H1 (cell line): ENCODE results near the gene RAB4B. TPM values are rescaled to one million over a fixed set of nuclear protein-coding genes. Genes with fewer than 3 reads are reported as not detected.

Source experiments
- CTCF ChIA-PET: fragments of 300-600 bp; sonication (Branson Sonifier 250); formaldehyde crosslinking; loops from one replicate; lab custom pipeline; 2021; ENCODE audit not compliant: partially characterized antibody; lab: Charles Lee
- POLR2A ChIA-PET: fragments of 300-600 bp; sonication (Branson Sonifier 250); formaldehyde crosslinking; loops from one replicate; lab custom pipeline; 2021; ENCODE audit warnings: inconsistent platforms; ENCODE audit not compliant: partially characterized antibody; lab: Charles Lee
- DNase-seq, 2 experiments: peaks; one replicate each; pipeline versions ENCODE4 v3.0.0 to v3.0.0-alpha.2; 2010 to 2022; ENCODE audit warnings: low spot score in 2 of 2, low read depth in 1 of 2, mixed read lengths in 1 of 2
- FAIRE-seq: peaks from 2 replicates; lab custom pipeline; 2011; peaks lifted over from hg19 to GRCh38; lab: Jason Lieb, UNC
- H2AFZ ChIP-seq: 2 replicates; pipeline ENCODE4 v1.8.1; 2012; ENCODE audit warnings: low read length, inconsistent platforms
- H2AK5ac ChIP-seq: 2 replicates; pipeline ENCODE4 v1.6.1; 2013; ENCODE audit warnings: low read depth, low read length
- H2BK120ac ChIP-seq: replicated peaks from 2 replicates; pipeline ENCODE3; 2013; ENCODE audit warnings: low read depth, low read length, inconsistent platforms
- H2BK12ac ChIP-seq: 2 replicates; pipeline ENCODE4 v1.6.1; 2013; ENCODE audit warnings: low read depth, low read length
- H2BK15ac ChIP-seq: 2 replicates; pipeline ENCODE4 v1.6.1; 2013; ENCODE audit warnings: low read length
- H2BK20ac ChIP-seq: 2 replicates; pipeline ENCODE4 v1.6.1; 2013; ENCODE audit warnings: low read length
- H2BK5ac ChIP-seq: 2 replicates; pipeline ENCODE4 v1.6.1; 2013; ENCODE audit warnings: low read depth, low read length
- H3K14ac ChIP-seq: 2 replicates; pipeline ENCODE4 v1.6.1; 2013; ENCODE audit warnings: inconsistent platforms; ENCODE audit not compliant: insufficient read length
- H3K18ac ChIP-seq: 2 replicates; pipeline ENCODE4 v1.6.1; 2013; ENCODE audit warnings: low read length; ENCODE audit errors: extremely low read depth
- H3K23ac ChIP-seq: 2 replicates; pipeline ENCODE4 v1.6.1; 2013; ENCODE audit warnings: inconsistent platforms; ENCODE audit not compliant: insufficient read length
- H3K23me2 ChIP-seq: 2 replicates; pipeline ENCODE4 v1.6.1; 2013; ENCODE audit warnings: low read depth, low read length
- H3K27ac ChIP-seq: 2 replicates; pipeline ENCODE4 v1.6.1; 2011; ENCODE audit warnings: low read depth, low read length, inconsistent platforms
- H3K27me3 ChIP-seq, 4 experiments: replicated peaks in 1 of 4; 1 replicate in 1 of 4; 2 replicates in 3 of 4; pipeline versions ENCODE4 v1.6.1 to v1.8.1; 2011 to 2013; ENCODE audit warnings: low read length in 3 of 4, mild to moderate bottlenecking in 3 of 4, inconsistent platforms in 2 of 4, mixed read lengths in 2 of 4, moderate library complexity in 1 of 4; ENCODE audit not compliant: control insufficient read depth in 3 of 4, insufficient read depth in 3 of 4; ENCODE audit errors: extremely low read depth in 1 of 4
- H3K36me3 ChIP-seq, 4 experiments: 2 replicates each; pipeline versions ENCODE4 v1.6.1 to v1.8.1; 2011 to 2013; ENCODE audit warnings: mild to moderate bottlenecking in 4 of 4, low read length in 3 of 4, moderate library complexity in 2 of 4, control low read depth in 1 of 4, inconsistent platforms in 1 of 4; ENCODE audit not compliant: insufficient read depth in 4 of 4, control insufficient read depth in 2 of 4
- H3K4ac ChIP-seq: replicated peaks from 2 replicates; pipeline ENCODE3; 2013; ENCODE audit warnings: low read length, low read depth, mixed read lengths, inconsistent platforms; ENCODE audit not compliant: insufficient read length
- H3K4me1 ChIP-seq, 4 experiments: replicated peaks in 1 of 4; 1 replicate in 1 of 4; 2 replicates in 3 of 4; pipeline versions ENCODE4 v1.6.1 to v1.8.1; 2011 to 2013; ENCODE audit warnings: low read length in 3 of 4, inconsistent platforms in 2 of 4, mixed read lengths in 1 of 4; ENCODE audit not compliant: insufficient read depth in 4 of 4, control insufficient read depth in 3 of 4
- H3K4me2 ChIP-seq, 2 experiments: 2 replicates each; pipeline versions ENCODE4 v1.6.1 to v1.8.1; 2011 to 2013; ENCODE audit warnings: low read depth in 2 of 2, low read length in 2 of 2, control low read depth in 1 of 2, inconsistent platforms in 1 of 2, mild to moderate bottlenecking in 1 of 2; ENCODE audit not compliant: insufficient read depth in 1 of 2
- H3K4me3 ChIP-seq, 4 experiments: fragments of 200-600, 300-600 bp in 1 of 4; sonication (generic), shearing (Covaris generic), sonication (Bioruptor Twin) in 1 of 4; 2 replicates each; pipeline versions ENCODE4 v1.5.1 to v1.8.1; 2011 to 2016; ENCODE audit warnings: low read length in 4 of 4, low read depth in 3 of 4, control low read depth in 2 of 4, inconsistent platforms in 2 of 4, mild to moderate bottlenecking in 2 of 4, mixed read lengths in 1 of 4, moderate library complexity in 1 of 4; ENCODE audit not compliant: insufficient read depth in 2 of 4; ENCODE audit errors: extremely low read depth in 1 of 4
- H3K56ac ChIP-seq: replicated peaks from 2 replicates; pipeline ENCODE3; 2013; ENCODE audit warnings: low read depth, mild to moderate bottlenecking, mixed read lengths, low read length, inconsistent platforms; ENCODE audit not compliant: insufficient read length
- H3K79me1 ChIP-seq: 2 replicates; pipeline ENCODE4 v1.6.1; 2013; ENCODE audit warnings: low read depth, low read length, control low read depth
- H3K79me2 ChIP-seq, 2 experiments: 2 replicates each; pipeline versions ENCODE4 v1.6.1 to v1.8.1; 2012 to 2013; ENCODE audit warnings: low read length in 2 of 2, mild to moderate bottlenecking in 2 of 2, inconsistent platforms in 1 of 2; ENCODE audit not compliant: insufficient read depth in 2 of 2, control insufficient read depth in 1 of 2
- H3K9ac ChIP-seq, 4 experiments: replicated peaks in 1 of 4; 1 replicate in 1 of 4; 2 replicates in 3 of 4; pipeline versions ENCODE4 v1.6.1 to v1.8.1; 2011 to 2013; ENCODE audit warnings: low read depth in 3 of 4, low read length in 3 of 4, control low read depth in 2 of 4, mild to moderate bottlenecking in 2 of 4, moderate library complexity in 2 of 4, inconsistent platforms in 1 of 4; ENCODE audit errors: extremely low read depth in 1 of 4
- H3K9me3 ChIP-seq, 2 experiments: 2 replicates each; pipeline versions ENCODE4 v1.6.1 to v1.8.1; 2012 to 2013; ENCODE audit warnings: mild to moderate bottlenecking in 2 of 2, moderate library complexity in 2 of 2, control low read depth in 1 of 2, inconsistent platforms in 1 of 2, low read depth in 1 of 2, low read length in 1 of 2, mixed read lengths in 1 of 2; ENCODE audit not compliant: insufficient read depth in 2 of 2
- H4K20me1 ChIP-seq, 2 experiments: replicated peaks in 1 of 2; 2 replicates each; pipeline versions ENCODE3 to v1.8.1; 2011 to 2013; ENCODE audit warnings: inconsistent platforms in 2 of 2, low read length in 2 of 2, mild to moderate bottlenecking in 1 of 2; ENCODE audit not compliant: insufficient read depth in 2 of 2, control insufficient read depth in 1 of 2
- H4K5ac ChIP-seq: 2 replicates; pipeline ENCODE4 v1.6.1; 2013; ENCODE audit warnings: low read length, low read depth, mixed read lengths, inconsistent platforms; ENCODE audit not compliant: insufficient read length
- H4K8ac ChIP-seq: 2 replicates; pipeline ENCODE4 v1.8.0; 2013; ENCODE audit warnings: mild to moderate bottlenecking, moderate library complexity, low read length, inconsistent platforms; ENCODE audit not compliant: insufficient read depth; ENCODE audit errors: extremely low read depth
- H4K91ac ChIP-seq: replicated peaks from 2 replicates; pipeline ENCODE3; 2013; ENCODE audit warnings: low read length, mixed read lengths, inconsistent platforms; ENCODE audit not compliant: insufficient read length
- BACH1 ChIP-seq: IDR thresholded peaks from 2 replicates; pipeline ENCODE4 v1.6.1; 2012; ENCODE audit warnings: low read length, improper control_type of control experiment
- KDM1A ChIP-seq: fragments of 200-600, 300-600 bp; sonication (generic); IDR thresholded peaks from 2 replicates; pipeline ENCODE4 v1.7.1; 2016; ENCODE audit warnings: mild to moderate bottlenecking, low read length, borderline replicate concordance
- SIN3A ChIP-seq, 2 experiments: IDR thresholded peaks in 1 of 2; conservative IDR thresholded peaks in 1 of 2; 2 replicates each; pipeline ENCODE4 v1.6.1; 2011 to 2012; ENCODE audit warnings: low read length in 2 of 2, improper control_type of control experiment in 1 of 2, low read depth in 1 of 2, mild to moderate bottlenecking in 1 of 2
- TBP ChIP-seq: IDR thresholded peaks from 2 replicates; pipeline ENCODE4 v1.6.1; 2011; ENCODE audit warnings: low read depth, low read length, improper control_type of control experiment
- WGBS, 2 experiments: shearing (Covaris generic) in 1 of 2; methylation state at CpG; one replicate each; pipeline versions ENCODE4 v1.1.6 to v1.1.7; 2013 to 2015; ENCODE audit warnings: low lambda C conversion rate in 2 of 2, mixed read lengths in 2 of 2, inconsistent platforms in 1 of 2, low coverage in 1 of 2, missing lambda C conversion rate in 1 of 2; ENCODE audit not compliant: insufficient replicate concordance in 2 of 2, insufficient coverage in 1 of 2, insufficient read length in 1 of 2; ENCODE audit errors: extremely low coverage in 1 of 2, missing lambda C conversion rate in 1 of 2; 5-methylcytosine and 5-hydroxymethylcytosine counted together
- polyA plus RNA-seq, 7 experiments: library from polyadenylated mRNA; depleted of rRNA in 3 of 7; stranded (reverse) in 5 of 7; unstranded in 2 of 7; fragments of >200 nt in 5 of 7; fragments of 200-250 nt in 2 of 7; gene quantifications; 1 replicate in 5 of 7; 2 replicates in 1 of 7; 4 replicates in 1 of 7; pipeline versions ENCODE4 v1.2.1 to v1.2.3, GENCODE V29; 2011 to 2013; ENCODE audit warnings: missing spikeins in 2 of 7, mixed read lengths in 2 of 7
- total RNA-seq: library from RNA; stranded (reverse); fragmentation: NEBNext Ultra II Directional; extraction: Animal tissue kit (Norgen Biotek cat#: 25700); gene quantifications from 2 replicates; pipeline ENCODE4 v1.2.1, GENCODE V29; 2021

RAB4B gene
- total and polyA plus RNA-seq, 2 of the 8 experiments (the other 6 are each of a cell fraction or from before 2014, with no cell fraction given) = 15.9 to 28.6 TPM

- DNase-seq = no peak
- no peak for FAIRE-seq
Observed at GRCh38 chr19:40827386-40828247, 49.6 kb downstream of the RAB4B start.

More at GRCh38 chr19:40827386-40828247, 49.6 kb downstream of the RAB4B start:
- WGBS, 2 experiments = 92% methylated on average over 22 of the region's 22 CpGs; no CpG with 5 or more reads in 1 of the 2 experiments
- ChIA-PET POLR2A (interaction anchor here (0.8 to 1.0 kb wide), 2 partner anchors 29 to 125 kb away, joined by 4 read pairs; no protein-coding TSS in a partner anchor), CTCF (interaction anchor here (0.6 to 1.6 kb wide), 2 partner anchors 8 to 417 kb away, joined by 3 to 6 read pairs; no protein-coding TSS in a partner anchor)
- Histone ChIP-seq H3K4me2 (no peak overlapping the region), H3K4me1 (no peaks in the 10 kb centered on the region; a peak in 1 of 7 replicates), H4K20me1 (no peaks in the 10 kb centered on the region), H2BK120ac (no peak overlapping the region), H3K79me2 (no peaks in the 10 kb centered on the region), H2AK5ac (peak overlapping the region; percentile 95), H3K79me1 (no peaks in the 10 kb centered on the region; the same call in 1 of the 2 replicates), H3K56ac (no peak overlapping the region), H2BK20ac (peak overlapping the region; percentile 34; the same call in 1 of the 2 replicates), H4K5ac (no peak overlapping the region), H3K23me2 (peaks cover 2% of the 10 kb centered on the region; the same call in 1 of the 2 replicates), H3K23ac (no peak overlapping the region), H2BK15ac (peak overlapping the region; percentile 48; the same call in 1 of the 2 replicates), H3K9ac (no peak overlapping the region), H3K9me3 (no peaks in the 10 kb centered on the region), H4K91ac (no peak overlapping the region), H2BK5ac (0 out of 2 replicates have a peak overlapping the region, but pooled peaks have one; percentile 68), H2BK12ac (peak overlapping the region; percentile 97; the same call in 1 of the 2 replicates), H2AFZ (no peak overlapping the region), H3K27ac (no peak overlapping the region), H3K18ac (no peak overlapping the region), H3K36me3 (no peaks in the 10 kb centered on the region; a peak in 2 of 8 replicates), H4K8ac (no peak overlapping the region), H3K14ac (no peak overlapping the region), H3K27me3 (no peaks in the 10 kb centered on the region), H3K4me3 (no peak overlapping the region), H3K4ac (no peak overlapping the region)
- TF ChIP-seq SIN3A (conservative IDR thresholded peaks at IDR 0.05 in 1 of 2, IDR thresholded peaks at IDR 0.05 in 1 of 2; ENCODE audit: low read depth in 1 of 2, low read length in 2 of 2) (no peak), TBP (no peak), KDM1A (peak; percentile 78; the same call in 1 of the 2 replicates), BACH1 (no peak)
